Inflammatory macrophage (primary cell): ENCODE data around the gene SLC7A7.
"Not testable (repeated sequence)": the region's sequence is repeated elsewhere in the genome, so short reads cannot be mapped to it uniquely, and the experiment has no call there.

ENCODE experiments used
- DNase-seq, 2 donors: peaks; one replicate each; pipeline ENCODE4 v3.0.0-alpha.2; 2020 to 2022

The SLC7A7 gene

DNA sequence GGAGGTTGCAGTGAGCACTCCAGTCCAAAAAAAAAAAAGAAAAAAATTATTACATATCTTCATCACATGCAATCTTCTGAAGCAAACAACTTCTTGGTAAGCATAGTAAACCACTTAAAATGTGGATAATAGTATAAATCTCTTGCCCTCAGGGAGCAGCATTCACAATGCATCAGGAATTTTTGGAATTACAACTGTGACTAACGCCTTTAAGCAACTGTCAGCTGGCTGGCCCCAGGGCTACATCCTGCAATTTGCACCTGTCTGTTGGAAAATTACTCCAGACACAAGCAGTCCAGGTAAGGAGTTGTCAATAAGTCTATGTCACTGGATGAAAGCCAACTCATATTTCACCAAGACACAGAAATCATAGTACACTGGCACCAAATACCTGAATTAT is 5.5 kb upstream of the SLC7A7 start:
- no peak for DNase-seq

DNA sequence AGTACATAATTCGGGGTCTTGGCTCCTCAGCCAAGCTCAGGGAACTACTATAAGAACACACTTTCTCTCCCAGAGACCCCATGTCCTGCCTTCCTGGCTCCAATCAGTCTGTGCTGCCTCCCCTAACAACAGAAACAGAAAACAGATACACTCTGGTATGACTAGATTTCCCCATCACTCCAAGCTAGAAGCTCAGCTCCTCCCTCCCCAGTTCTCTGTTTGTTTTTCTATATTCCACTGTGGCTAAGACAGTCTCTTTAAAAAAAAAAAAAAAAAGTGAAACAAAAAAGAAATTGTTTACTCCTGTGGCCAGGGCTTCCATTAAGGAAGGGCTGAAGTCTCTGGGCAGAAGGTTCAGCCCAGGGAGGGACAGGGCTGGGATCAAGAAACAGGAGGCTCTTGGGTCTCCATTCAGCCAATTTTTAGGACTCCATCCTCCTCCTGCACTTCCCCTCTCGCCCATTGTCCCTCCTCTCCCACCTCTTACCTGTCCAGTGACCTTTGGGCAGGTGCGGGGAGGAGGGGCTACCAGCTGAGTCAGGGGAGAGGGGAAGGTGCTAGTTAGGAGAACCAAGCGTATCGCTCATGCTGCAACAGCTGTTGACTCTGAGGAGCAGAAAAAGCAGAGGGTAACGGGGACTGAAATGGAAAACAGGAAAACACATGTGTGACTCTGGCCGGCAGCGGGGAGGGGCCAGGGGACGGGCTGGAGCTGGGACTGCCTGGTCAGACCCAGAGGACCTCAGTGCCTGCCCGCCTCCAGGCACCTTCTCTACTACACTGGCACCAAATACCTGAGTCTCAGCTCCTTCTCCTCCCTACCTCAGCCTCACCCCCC is 4.1 kb upstream of the SLC7A7 start:
- DNase-seq = peak; percentile 19 to 38

DNA sequence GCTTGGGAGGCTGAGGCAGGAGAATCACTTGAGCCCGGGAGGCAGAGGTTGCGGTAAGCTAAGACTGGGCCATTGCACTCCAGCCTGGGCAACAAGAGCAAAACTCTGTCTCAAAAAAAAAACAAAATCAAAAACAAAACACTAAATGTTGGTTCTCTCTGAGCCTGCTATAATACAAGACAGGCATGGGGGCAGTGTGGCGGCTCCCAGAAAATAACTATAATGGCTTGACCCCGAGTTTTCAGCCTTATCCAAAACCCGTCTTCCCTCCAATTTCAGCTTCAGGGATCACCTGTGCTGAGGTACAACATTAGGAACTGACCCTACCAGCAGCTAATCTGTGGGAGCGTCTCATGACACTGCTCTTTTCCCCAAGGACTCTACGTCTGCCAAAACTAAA is 862 bp downstream of the SLC7A7 start:
- no peak for DNase-seq

DNA sequence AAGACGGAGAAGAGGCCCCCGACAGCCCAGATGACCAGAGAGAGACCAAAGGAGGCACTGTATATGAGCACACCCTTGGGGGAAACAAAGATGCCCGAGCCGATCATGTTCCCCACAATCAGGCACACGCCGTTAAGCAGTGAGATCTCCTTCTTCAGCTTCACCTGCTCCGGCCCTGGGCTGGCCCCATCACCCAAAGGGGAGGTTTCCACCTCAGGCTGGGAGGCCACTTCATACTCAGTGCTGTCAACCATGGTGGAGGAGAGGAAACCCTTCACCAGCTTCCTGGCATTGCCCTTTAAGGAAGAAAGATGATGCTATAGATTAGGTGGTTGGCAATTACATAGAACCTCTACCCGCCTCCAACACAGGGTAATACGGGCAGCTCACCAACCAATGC is 2.1 kb downstream of the SLC7A7 start:
- DNase-seq = no peak

DNA sequence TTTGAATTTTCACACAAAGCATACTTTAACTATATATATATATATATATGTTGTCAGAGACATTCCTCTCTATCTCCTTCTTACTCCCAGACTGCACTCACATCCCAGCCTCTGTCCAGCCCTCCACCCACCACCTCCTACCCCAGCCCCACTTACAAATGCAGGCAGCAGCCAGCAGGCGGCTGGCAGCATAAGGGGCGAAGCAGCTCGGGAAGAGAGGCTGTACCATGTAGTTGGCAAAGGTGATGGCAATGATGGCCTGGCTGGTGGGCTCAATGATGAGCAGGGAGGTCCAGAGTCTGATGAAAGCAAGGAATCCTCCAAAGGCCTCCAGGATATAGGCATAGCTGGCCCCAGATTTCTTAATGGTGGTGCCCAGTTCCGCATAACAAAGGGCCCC is 2.5 kb downstream of the SLC7A7 start:
- no peak for DNase-seq

DNA sequence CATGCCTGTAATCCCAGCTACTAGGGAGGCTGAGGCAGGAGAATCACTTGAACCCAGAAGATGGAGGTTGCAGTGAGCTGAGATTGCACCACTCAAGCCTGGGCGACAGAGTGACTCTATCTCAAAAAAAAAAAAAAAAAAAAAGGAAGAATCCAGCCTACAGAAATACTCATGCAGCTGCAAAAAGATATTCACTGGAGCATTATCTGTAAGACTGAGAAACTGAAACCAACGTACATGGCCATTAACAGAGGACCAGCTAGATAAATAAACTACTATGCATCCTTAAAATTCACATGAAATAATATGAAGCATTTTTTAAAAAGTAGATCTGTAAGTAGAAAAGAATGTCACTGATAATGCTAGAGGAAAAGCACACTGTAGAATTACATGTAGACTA is 3.5 kb downstream of the SLC7A7 start:
- peak; percentile 56 to 65 for DNase-seq

DNA sequence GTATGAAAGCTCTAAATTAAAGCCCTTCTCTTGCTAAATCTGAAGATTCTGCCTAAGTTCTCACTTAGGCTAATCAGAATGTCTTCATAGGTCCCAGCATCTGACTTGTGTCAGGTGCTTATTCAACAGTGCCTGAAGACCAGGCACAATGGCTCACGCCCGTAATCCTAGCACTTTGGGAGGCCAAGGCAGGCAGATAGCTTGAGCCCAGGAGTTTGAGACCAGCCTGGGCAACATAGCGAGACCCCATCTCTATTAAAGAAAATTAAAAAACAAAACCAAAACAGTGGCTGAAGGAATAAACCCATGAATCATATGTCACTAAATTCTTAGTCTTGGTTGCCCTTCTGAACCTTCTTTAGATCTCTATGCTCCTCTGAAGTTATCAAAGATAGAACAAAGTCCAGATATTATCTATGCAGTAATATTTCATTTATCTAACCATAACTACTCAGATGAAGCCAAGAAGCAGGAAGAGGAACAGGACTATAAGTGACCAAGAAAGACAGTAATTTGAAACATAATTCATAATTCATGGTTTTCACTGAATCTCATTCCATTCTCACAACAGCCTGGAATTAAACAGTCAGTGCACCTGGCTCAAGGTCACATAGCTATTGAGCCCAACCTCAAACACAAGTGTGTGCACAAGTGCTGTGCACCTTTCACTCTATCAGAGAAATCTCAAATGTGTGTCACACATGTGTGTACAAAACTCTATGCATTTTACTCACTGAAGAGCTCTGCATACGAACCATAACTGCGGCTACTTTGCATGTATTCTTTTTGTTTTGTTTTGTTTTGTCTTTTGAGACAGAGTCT is 6.6 kb downstream of the SLC7A7 start:
- DNase-seq = no peak

DNA sequence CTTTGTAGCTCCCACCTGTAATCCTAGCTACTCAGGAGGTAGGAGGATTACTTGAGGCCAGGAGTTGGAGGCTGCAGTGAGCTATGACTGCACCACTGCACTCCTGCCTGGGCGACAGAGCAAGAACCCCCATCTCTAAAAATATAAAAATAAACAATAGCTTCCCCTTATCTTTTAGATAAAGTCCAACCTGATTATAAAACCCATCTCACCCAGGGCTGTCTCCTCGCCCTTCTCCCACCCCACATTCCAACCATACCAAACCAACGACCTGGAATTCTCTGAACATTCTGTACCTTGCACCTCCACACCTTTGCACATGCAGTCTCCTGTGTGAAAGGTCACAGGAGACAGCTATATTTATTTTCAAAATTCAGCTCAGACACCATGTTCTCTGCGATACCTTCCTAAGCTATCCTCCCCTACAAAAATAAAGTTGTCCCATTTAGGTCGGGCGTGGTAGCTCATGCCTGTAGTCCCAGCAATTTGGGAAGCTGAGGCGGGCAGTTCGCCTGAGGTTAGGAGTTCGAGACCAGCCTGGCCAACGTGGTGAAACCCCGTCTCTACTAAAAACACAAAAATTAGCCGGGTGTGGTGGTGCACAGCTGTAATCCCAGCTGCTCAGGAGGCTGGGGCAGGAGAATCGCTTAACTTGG is 7.7 kb downstream of the SLC7A7 start:
- DNase-seq = no peak

- DNase-seq = not testable (repeated sequence)
Measured at GRCh38 chr14:22805235-22805634, 10.0 kb downstream of the SLC7A7 start.

- no peak for DNase-seq
Measured at GRCh38 chr14:22803687-22803974, 11.6 kb downstream of the SLC7A7 start.

- DNase-seq = no peak
Measured at GRCh38 chr14:22802860-22803686, 12.2 kb downstream of the SLC7A7 start.

- peak; percentile 33 to 48 for DNase-seq
Measured at GRCh38 chr14:22801716-22802115, 13.5 kb downstream of the SLC7A7 start.

- peak; percentile 63 to 87 for DNase-seq
Measured at GRCh38 chr14:22800346-22800745, 14.9 kb downstream of the SLC7A7 start.

GRCh38 chr14:22798528-22798927 is 16.7 kb downstream of the SLC7A7 start:
- peak; percentile 69 for DNase-seq

DNA sequence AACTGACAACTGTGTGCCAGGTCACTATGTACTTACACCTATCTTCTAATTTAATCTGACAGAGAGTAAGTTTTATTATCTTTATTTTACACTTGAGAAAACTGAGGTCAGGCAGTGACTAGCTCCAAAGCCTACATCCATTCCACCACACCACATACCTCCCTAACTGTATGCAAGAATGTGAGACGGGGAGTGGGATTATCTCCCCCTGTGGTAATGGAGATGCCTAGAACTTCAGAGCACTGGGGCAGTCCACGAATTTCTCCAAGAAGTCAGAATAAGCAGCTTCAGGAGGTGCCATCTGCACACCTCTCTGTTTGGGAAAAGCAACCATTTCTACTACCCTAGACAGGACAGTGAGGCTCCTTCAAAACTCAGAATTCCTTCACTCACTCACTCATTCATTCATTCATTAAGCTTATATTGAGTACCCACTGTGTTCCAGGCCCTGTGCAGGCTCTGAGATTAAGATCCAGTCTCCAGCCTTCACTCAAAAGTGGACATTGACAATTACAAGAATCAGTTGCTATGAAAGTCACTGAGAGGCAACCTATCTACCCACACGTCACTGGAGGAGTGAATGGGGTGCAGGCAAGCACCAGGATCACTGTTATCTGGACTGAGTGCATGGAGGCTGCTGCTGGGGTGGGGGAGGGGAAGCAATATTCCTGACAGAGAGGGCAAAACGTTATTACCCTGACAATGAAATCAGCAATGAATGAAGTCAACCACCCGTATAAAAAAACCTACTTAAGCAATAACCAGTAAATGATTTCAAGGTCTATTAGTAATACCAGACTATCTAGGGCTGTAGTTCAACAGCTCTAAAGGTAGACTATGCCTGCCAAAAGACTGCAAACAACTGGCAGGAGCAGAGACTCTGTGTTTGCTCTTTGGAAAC is 18.0 kb downstream of the SLC7A7 start:
- DNase-seq = no peak

DNA sequence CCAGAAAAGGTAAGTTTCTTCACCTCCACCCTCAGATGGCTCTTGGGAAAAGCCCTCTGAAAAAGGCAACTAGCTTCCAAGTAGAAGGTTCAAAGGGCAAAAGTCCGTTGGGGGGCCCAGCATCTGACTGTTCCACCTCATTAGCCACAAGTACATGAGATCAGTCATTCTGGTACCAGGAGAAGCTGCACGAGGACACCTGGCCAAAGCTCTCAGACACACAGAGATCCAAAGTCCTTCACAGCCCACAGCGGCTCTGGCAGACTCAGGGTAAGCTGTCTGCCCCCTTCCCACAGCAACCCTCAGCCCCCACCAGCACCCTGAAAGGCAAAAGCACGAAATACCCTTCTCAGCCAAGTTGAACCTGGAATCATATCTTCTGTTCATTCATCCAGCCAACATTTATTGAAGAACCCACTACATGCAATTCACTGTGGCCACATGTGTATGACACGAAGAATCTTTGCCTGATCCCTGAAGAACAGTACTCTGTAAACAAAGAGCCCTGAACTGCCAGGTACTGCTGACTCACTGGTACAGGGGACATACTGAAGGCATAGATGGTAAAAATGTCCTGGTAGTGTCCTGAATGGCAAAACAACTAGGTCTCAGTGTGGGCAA is 19.0 kb downstream of the SLC7A7 start:
- no peak for DNase-seq

GRCh38 chr14:22794551-22794951 is 20.7 kb downstream of the SLC7A7 start:
- DNase-seq = no peak

DNA sequence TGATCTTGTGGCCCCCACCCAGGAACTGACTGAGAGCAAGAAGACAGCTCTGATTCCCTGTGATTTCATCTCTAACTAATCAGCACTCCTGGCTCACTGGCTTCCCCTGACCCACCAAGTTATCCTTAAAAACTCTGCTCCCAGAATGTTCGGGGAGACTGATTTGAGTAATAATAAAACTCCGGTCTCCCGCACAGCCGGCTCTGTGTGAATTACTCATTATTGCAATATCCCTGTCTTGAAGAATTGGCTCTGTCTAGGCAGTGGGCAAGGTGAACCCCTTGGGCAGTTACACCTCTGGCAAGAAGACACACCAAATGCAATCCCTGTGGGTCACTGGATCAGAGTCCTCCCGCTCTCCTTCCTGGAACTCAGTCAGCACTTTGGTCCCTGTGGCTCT is 21.3 kb downstream of the SLC7A7 start:
- no peak for DNase-seq

DNA sequence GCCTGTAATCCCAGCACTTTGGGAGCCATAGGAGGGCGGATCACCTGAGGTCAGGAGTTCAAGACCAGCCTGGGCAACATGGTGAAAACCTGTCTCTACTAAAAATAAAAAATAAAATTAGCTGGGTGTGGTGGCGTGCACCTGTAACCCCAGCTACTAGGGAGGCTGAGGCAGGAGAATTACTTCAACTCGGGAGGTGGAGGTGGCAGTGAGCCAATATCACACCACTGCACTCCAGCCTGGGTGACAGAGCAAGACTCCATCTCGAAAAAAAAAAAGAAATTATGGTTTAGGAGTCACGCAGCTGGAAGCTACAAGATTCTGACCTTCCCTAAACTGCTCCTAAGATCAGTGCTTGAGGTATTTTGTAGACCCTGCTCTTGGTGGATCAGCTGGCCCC is 21.7 kb downstream of the SLC7A7 start:
- not testable (repeated sequence) for DNase-seq

GRCh38 chr14:22792158-22792557 is 23.1 kb downstream of the SLC7A7 start:
- DNase-seq = no peak

GRCh38 chr14:22791301-22791700 is 23.9 kb downstream of the SLC7A7 start:
- peak; percentile 66 to 86 for DNase-seq
